Hepatocyte (in vitro differentiated cells): ENCODE measurements around the gene ATP8B4. TPM values are rescaled to one million over a fixed set of nuclear protein-coding genes. Genes with fewer than 3 reads are reported as not detected.

Experiments used
- DNase-seq: peaks from one replicate; pipeline ENCODE4 v3.0.0-alpha.2; 2016; ENCODE audit warnings: low spot score
- H2AFZ ChIP-seq: fragments of 200-600 bp; sonication (generic); 2 replicates; pipeline ENCODE4 v1.6.0; 2016; ENCODE audit warnings: antibody characterized with exemption, mild to moderate bottlenecking
- H3K27ac ChIP-seq: fragments of 200-600 bp; sonication (generic); 2 replicates; pipeline ENCODE4 v1.5.1; 2016; ENCODE audit warnings: mild to moderate bottlenecking
- H3K27me3 ChIP-seq: fragments of 200-600 bp; sonication (generic); 2 replicates; pipeline ENCODE4 v1.6.1; 2016
- H3K36me3 ChIP-seq: fragments of 200-600 bp; sonication (generic); replicated peaks from 2 replicates; pipeline ENCODE4 v1.5.1; 2016; ENCODE audit warnings: low read depth; ENCODE audit not compliant: insufficient read depth
- H3K4me1 ChIP-seq: fragments of 200-600 bp; sonication (generic); 2 replicates; pipeline ENCODE4 v1.5.1; 2016; ENCODE audit warnings: mild to moderate bottlenecking, moderate library complexity; ENCODE audit not compliant: insufficient read depth
- H3K4me2 ChIP-seq: fragments of 200-600 bp; sonication (generic); 2 replicates; pipeline ENCODE4 v1.6.0; 2016
- H3K4me3 ChIP-seq: fragments of 200-600 bp; sonication (generic); 2 replicates; pipeline ENCODE4 v1.5.1; 2016; ENCODE audit warnings: mild to moderate bottlenecking
- H3K79me2 ChIP-seq: fragments of 200-600 bp; sonication (generic); 2 replicates; pipeline ENCODE4 v1.6.0; 2017; ENCODE audit warnings: mild to moderate bottlenecking
- H3K9me2 ChIP-seq: fragments of 200-600 bp; sonication (generic); replicated peaks from 2 replicates; pipeline ENCODE4 v1.6.0; 2017; ENCODE audit warnings: mild to moderate bottlenecking; ENCODE audit not compliant: insufficient read depth
- H3K9me3 ChIP-seq: fragments of 200-600 bp; sonication (generic); 2 replicates; pipeline ENCODE4 v1.5.1; 2016; ENCODE audit warnings: low read depth, mild to moderate bottlenecking
- H4K20me1 ChIP-seq: fragments of 200-600 bp; sonication (generic); 2 replicates; pipeline ENCODE4 v1.6.0; 2016; ENCODE audit warnings: mild to moderate bottlenecking; ENCODE audit not compliant: insufficient read depth, poor library complexity, severe bottlenecking
- EZH2 ChIP-seq: fragments of 200-600 bp; sonication (generic); IDR thresholded peaks from 2 replicates; pipeline ENCODE4 v1.6.1; 2016; ENCODE audit warnings: antibody characterized with exemption, mild to moderate bottlenecking, borderline replicate concordance
- EZH2phosphoT487 ChIP-seq: fragments of 200-600 bp; sonication (generic); IDR thresholded peaks from one replicate; pipeline ENCODE4 v1.6.1; 2018; ENCODE audit warnings: antibody characterized with exemption, mild to moderate bottlenecking, low read depth, moderate library complexity; ENCODE audit not compliant: unreplicated experiment, severe bottlenecking
- WGBS: methylation state at CpG from one replicate; pipeline ENCODE4 v1.1.6; 2016; ENCODE audit warnings: low lambda C conversion rate; ENCODE audit errors: missing lambda C conversion rate; 5-methylcytosine and 5-hydroxymethylcytosine counted together
- polyA plus RNA-seq: library from polyadenylated mRNA; unstranded; fragments of >200 nt; fragmentation: Nextera tagmentation; extraction: Ambion mirVana; gene quantifications from 2 replicates; pipeline ENCODE4 v1.2.1, GENCODE V29; 2016
- total RNA-seq: library from RNA; depleted of rRNA; stranded (reverse); fragments of >200 nt; gene quantifications from 2 replicates; pipeline ENCODE4 v1.2.3, GENCODE V29; 2014
- TF ChIP-seq, protein P1 (sequence below): fragments of 200-600 bp; sonication (generic); IDR thresholded peaks from 2 replicates; pipeline ENCODE4 v1.5.1; 2016; ENCODE audit warnings: antibody characterized with exemption, mild to moderate bottlenecking; ENCODE audit not compliant: poor library complexity

Gene ATP8B4
- total and polyA plus RNA-seq, 2 experiments from 2014 or later = 1.3 to 9.5 TPM

DNA sequence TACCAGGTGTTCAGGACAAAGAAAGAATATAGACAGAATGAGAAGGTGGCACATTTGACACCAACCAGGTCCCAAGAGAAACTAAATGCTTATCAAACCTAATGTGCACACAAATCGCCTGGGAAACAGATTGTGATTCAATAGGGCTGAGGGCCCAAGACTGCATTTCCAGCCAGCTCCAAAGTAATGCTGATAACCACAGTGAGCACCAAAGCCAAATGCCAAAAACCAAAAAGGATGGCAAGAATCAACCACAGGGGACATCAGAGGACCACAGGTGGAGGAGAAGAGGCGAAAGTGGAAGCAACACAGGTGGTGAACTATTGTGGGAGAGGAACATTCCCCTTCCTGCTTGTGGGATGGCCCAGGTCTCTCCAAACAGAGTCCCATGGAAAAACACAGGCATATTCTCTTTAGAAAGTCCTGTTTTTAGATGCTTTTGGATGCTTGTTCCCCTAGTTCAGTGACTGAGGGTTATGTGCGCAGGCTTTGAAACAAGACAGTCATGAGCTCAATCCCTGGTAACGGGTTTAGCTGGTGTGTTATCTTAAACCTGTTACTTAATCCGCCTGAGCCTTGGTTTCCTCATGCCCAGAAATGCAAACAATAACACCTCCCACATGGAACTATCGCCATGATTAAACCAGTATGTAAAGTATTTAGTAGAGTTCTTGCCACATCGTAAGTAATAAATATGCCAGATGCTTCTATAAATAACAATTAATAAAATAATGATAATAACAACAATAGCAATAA lies 241.7 kb downstream of the ATP8B4 start:
- Histone ChIP-seq H3K9me2 (no peaks in the 10 kb centered on the region), H3K27ac (peak overlapping the region; percentile 78), H2AFZ (no peak overlapping the region), H3K36me3 (no peaks in the 10 kb centered on the region), H3K9me3 (no peaks in the 10 kb centered on the region), H3K4me2 (no peak overlapping the region), H3K4me3 (no peak overlapping the region), H3K79me2 (no peaks in the 10 kb centered on the region), H4K20me1 (no peaks in the 10 kb centered on the region), H3K27me3 (no peaks in the 10 kb centered on the region), H3K4me1 (peaks cover 3% of the 10 kb centered on the region)
- TF ChIP-seq, protein P1, sequence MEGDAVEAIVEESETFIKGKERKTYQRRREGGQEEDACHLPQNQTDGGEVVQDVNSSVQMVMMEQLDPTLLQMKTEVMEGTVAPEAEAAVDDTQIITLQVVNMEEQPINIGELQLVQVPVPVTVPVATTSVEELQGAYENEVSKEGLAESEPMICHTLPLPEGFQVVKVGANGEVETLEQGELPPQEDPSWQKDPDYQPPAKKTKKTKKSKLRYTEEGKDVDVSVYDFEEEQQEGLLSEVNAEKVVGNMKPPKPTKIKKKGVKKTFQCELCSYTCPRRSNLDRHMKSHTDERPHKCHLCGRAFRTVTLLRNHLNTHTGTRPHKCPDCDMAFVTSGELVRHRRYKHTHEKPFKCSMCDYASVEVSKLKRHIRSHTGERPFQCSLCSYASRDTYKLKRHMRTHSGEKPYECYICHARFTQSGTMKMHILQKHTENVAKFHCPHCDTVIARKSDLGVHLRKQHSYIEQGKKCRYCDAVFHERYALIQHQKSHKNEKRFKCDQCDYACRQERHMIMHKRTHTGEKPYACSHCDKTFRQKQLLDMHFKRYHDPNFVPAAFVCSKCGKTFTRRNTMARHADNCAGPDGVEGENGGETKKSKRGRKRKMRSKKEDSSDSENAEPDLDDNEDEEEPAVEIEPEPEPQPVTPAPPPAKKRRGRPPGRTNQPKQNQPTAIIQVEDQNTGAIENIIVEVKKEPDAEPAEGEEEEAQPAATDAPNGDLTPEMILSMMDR = no peak
- TF ChIP-seq EZH2 (no peak), EZH2phosphoT487 (no peak)
- 74% methylated on average over 7 of the region's 7 CpGs for WGBS
- DNase-seq = peak; percentile 10

DNA sequence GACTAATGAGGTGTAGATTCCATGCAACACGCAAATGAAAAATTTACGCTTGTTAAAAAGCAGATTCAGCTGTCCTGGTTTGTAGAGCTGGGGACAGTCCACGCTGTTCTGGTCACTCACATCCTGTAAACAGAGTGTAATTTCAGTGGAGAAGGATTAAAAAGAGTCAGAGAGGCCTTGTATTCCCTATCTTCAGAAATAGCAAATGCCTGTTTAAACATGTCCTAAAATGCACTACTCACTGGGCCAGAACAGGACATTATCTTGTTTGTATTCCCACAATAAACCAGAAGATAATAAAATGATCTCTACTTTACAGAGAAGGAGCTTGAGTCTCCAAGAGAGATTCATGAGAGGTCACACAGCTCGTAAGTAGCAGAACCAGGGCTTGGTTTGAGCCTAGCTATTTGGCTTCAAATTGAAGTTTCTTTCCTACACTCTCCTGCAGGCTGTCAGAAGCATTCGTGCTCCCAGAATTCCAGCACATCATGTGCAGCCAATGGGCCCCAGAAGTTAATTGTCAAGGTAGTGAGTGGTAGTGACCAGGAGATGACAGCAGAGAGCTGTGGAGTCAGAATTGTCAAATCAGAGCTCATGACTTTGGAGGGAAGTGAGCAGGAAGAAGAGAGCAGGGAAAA lies 242.5 kb downstream of the ATP8B4 start:
- Histone ChIP-seq H3K27me3 (no peaks in the 10 kb centered on the region), H3K9me3 (no peaks in the 10 kb centered on the region), H3K4me2 (no peak overlapping the region), H3K79me2 (no peaks in the 10 kb centered on the region), H2AFZ (no peak overlapping the region), H3K4me3 (no peak overlapping the region), H3K4me1 (peaks cover 3% of the 10 kb centered on the region), H3K36me3 (no peaks in the 10 kb centered on the region), H3K27ac (peak overlapping the region; percentile 78), H4K20me1 (no peaks in the 10 kb centered on the region), H3K9me2 (no peaks in the 10 kb centered on the region)
- TF ChIP-seq EZH2phosphoT487 (no peak), EZH2 (no peak)
- TF ChIP-seq, protein P1 = peak; percentile 51
- DNase-seq = peak; percentile 24
- WGBS = 56% methylated on average over 5 of the region's 5 CpGs

DNA sequence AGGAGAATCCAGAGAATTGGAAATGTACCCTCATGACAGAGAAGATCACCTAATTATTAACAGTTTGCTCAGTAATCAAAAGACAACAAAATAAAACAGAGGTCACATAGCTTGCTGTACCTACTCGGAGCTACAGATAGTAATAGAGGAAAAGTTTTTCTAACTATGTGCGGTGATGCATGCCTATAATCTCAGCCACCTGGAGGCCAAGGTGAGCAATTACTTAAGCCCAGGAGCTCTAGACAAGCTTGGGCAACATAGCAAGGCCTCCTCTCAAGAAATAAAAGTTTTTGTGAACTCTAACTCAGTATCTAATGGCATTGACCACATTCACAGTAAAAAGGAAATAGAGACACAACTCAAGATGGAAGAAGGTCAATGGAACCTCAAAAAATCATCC lies 243.6 kb downstream of the ATP8B4 start:
- no peaks in the 10 kb centered on the region for H3K36me3 ChIP-seq
- DNase-seq = no peak
- no peak overlapping the region for H3K4me3 ChIP-seq
- H3K27me3 ChIP-seq = no peaks in the 10 kb centered on the region
- no peaks in the 10 kb centered on the region for H3K79me2 ChIP-seq
- TF ChIP-seq EZH2phosphoT487 (no peak), EZH2 (no peak)
- TF ChIP-seq, protein P1 = no peak
- peaks cover 3% of the 10 kb centered on the region for H3K4me1 ChIP-seq
- no peaks in the 10 kb centered on the region for H4K20me1 ChIP-seq
- no peaks in the 10 kb centered on the region for H3K9me2 ChIP-seq
- no peak overlapping the region for H3K4me2 ChIP-seq
- H3K27ac ChIP-seq = no peak overlapping the region
- WGBS = 90% methylated on average over 2 of the region's 2 CpGs
- H2AFZ ChIP-seq = no peak overlapping the region
- no peaks in the 10 kb centered on the region for H3K9me3 ChIP-seq
